Esophagus squamous epithelium (tissue), 5 donors: Measurements from ENCODE around the gene DIO3. TPM values are rescaled to one million over a fixed set of nuclear protein-coding genes. Genes with fewer than 3 reads are reported as not detected.

Experiments
- DNase-seq: peaks from one replicate; lab custom pipeline; 2025; lab: John Stamatoyannopoulos, UW
- H3K27ac ChIP-seq, 4 donors: fragments of 200-600 bp; sonication (generic); one replicate each; pipeline ENCODE4 v1.5.1; 2016 to 2019; ENCODE audit warnings: mild to moderate bottlenecking in 1 of 4
- H3K27me3 ChIP-seq, 4 donors: fragments of 200-600 bp; sonication (generic); 1 replicate in 3 of 4; 2 replicates in 1 of 4; pipeline versions ENCODE4 v1.5.1 to v1.6.0; 2017 to 2021; ENCODE audit warnings: antibody characterized with exemption in 1 of 4
- H3K36me3 ChIP-seq, 3 donors: fragments of 200-600 bp; sonication (generic); one replicate each; pipeline ENCODE4 v1.5.1; 2016 to 2019
- H3K4me1 ChIP-seq, 3 donors: fragments of 200-600 bp; sonication (generic); one replicate each; pipeline ENCODE4 v1.5.1; 2017 to 2019
- H3K4me3 ChIP-seq, 4 donors: fragments of 200-600 bp; sonication (generic); 1 replicate in 3 of 4; 2 replicates in 1 of 4; pipeline ENCODE4 v1.5.1; 2016 to 2019; ENCODE audit warnings: mild to moderate bottlenecking in 2 of 4, moderate library complexity in 1 of 4
- H3K9me3 ChIP-seq, 3 donors: fragments of 200-600 bp; sonication (generic); one replicate each; pipeline ENCODE4 v1.5.1; 2016 to 2019
- CTCF ChIP-seq, 6 experiments: fragments of 450-650 bp in 4 of 6; fragments of 200-600 bp in 2 of 6; sonication (generic) in 2 of 6; IDR thresholded peaks; one replicate each; pipeline ENCODE4 v1.5.1; 2016 to 2019; ENCODE audit warnings: antibody characterized with exemption in 6 of 6, mild to moderate bottlenecking in 4 of 6, moderate library complexity in 4 of 6
- POLR2A ChIP-seq, 4 donors: fragments of 450-650 bp; IDR thresholded peaks; one replicate each; pipeline ENCODE4 v1.6.1; 2017; ENCODE audit warnings: antibody characterized with exemption in 4 of 4, mild to moderate bottlenecking in 4 of 4, moderate library complexity in 3 of 4
- WGBS, 2 donors: methylation state at CpG; one replicate each; pipeline ENCODE4 v1.1.5; 2018; 5-methylcytosine and 5-hydroxymethylcytosine counted together
- intact Hi-C: fragments of 100-400 bp; cut with DNase I; formaldehyde crosslinking; loops from one replicate; pipeline ENCODE4 v1.15.0; 2022
- total RNA-seq, 4 donors: library from RNA; depleted of rRNA; stranded (reverse); fragments of >200 nt; gene quantifications; one replicate each; pipeline ENCODE4 v1.1.0, GENCODE V29; 2016
- donor health status: DM: yes; HTN: yes; CAD: no.

DIO3 gene
- total RNA-seq, 4 donors from 2014 or later, result 0.18 to 4.0 (median 0.53) TPM

GRCh38 chr14:101556131-101556530 is 5.2 kb upstream of the DIO3 start:
- Histone ChIP-seq H3K9me3 (peaks cover 0 to 2% (median 0%) of the 10 kb centered on the region in 3 donors), H3K27me3 (peaks cover 0 to 72% (median 6%) of the 10 kb centered on the region in 4 donors), H3K27ac (no peak overlapping the region), H3K36me3 (no peaks in the 10 kb centered on the region), H3K4me3 (no peak overlapping the region), H3K4me1 (peaks cover 5 to 46% (median 13%) of the 10 kb centered on the region in 3 donors)
- TF ChIP-seq POLR2A (IDR thresholded peaks at IDR 0.05), result no peak
- no peak for TF ChIP-seq CTCF (IDR thresholded peaks at IDR 0.05)
- no peak for DNase-seq
- intact Hi-C loops, result no loop called here
- WGBS, 2 donors, result 83% methylated on average over 6 of the region's 10 CpGs; no CpG with 5 or more reads in 1 of the 2 donors

- DNase-seq, result no peak
- Histone ChIP-seq H3K36me3 (no peaks in the 10 kb centered on the region), H3K4me1 (peaks cover 5 to 51% (median 13%) of the 10 kb centered on the region in 3 donors), H3K4me3 (no peak overlapping the region), H3K27me3 (peaks cover 0 to 79% (median 11%) of the 10 kb centered on the region in 4 donors), H3K27ac (no peak overlapping the region), H3K9me3 (peaks cover 0 to 8% (median 5%) of the 10 kb centered on the region in 3 donors)
- intact Hi-C loops, result no loop called here
- TF ChIP-seq POLR2A (IDR thresholded peaks at IDR 0.05), result no peak
- no peak for TF ChIP-seq CTCF (IDR thresholded peaks at IDR 0.05)
- WGBS, 2 donors, result 46% methylated on average over 4 of the region's 13 CpGs; no CpG with 5 or more reads in 1 of the 2 donors
Measured at GRCh38 chr14:101556566-101557320, 4.6 kb upstream of the DIO3 start.

DNA sequence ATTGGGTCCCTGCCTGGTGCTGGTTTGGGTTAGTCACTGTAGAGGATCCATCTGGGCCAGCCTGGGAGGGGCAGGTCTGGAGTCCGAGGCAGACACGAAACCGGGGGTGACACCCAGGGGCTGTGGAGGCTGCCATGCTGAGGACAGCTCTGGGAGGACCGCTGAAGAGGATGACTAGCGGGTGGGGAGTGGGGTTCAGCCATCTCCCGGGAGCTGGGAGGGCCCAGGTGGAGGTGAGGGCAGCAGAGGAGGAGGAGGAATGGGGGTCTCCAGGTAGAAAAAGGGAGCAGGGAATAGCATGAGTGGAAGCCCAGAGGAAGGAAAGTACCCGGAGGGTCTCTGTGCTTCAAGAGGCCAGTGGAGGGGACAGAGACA is 4.0 kb upstream of the DIO3 start:
- Histone ChIP-seq H3K9me3 (peaks cover 0 to 13% (median 10%) of the 10 kb centered on the region in 3 donors), H3K4me1 (peaks cover 5 to 51% (median 13%) of the 10 kb centered on the region in 3 donors), H3K27ac (peak overlapping the region in 1 of 4 donors; percentile 85), H3K27me3 (peaks cover 0 to 84% (median 16%) of the 10 kb centered on the region in 4 donors), H3K36me3 (no peaks in the 10 kb centered on the region), H3K4me3 (no peak overlapping the region)
- intact Hi-C loops, result no loop called here
- WGBS, 2 donors, result 75 to 88% methylated on average over 4 to 5 of the region's 7 CpGs
- no peak for DNase-seq
- TF ChIP-seq POLR2A (IDR thresholded peaks at IDR 0.05) (no peak), CTCF (IDR thresholded peaks at IDR 0.05) (no peak)

- H3K27ac ChIP-seq, result peak overlapping the region in 1 of 4 donors; percentile 85
- TF ChIP-seq CTCF (IDR thresholded peaks at IDR 0.05) (peak in 3 of 6 experiments; percentile 13 to 26 (median 23)), POLR2A (IDR thresholded peaks at IDR 0.05) (no peak)
- 54 to 83% methylated on average over 2 to 3 of the region's 11 CpGs for WGBS, 2 donors
- peak overlapping the region in 2 of 4 donors; percentile 57 to 63 for H3K4me3 ChIP-seq
- intact Hi-C loops, result no loop called here
- H3K4me1 ChIP-seq, result peaks cover 5 to 51% (median 13%) of the 10 kb centered on the region in 3 donors
- DNase-seq, result no peak
- peaks cover 0 to 18% (median 10%) of the 10 kb centered on the region in 3 donors for H3K9me3 ChIP-seq
- peaks cover 0 to 92% (median 20%) of the 10 kb centered on the region in 4 donors for H3K27me3 ChIP-seq
- no peaks in the 10 kb centered on the region for H3K36me3 ChIP-seq
Measured at GRCh38 chr14:101557811-101558738, 3.2 kb upstream of the DIO3 start.
